GM19035 (cell line): ENCODE results near the gene ZNF407.
A peak's percentile ranks its signal among the peaks of the same experiment; 100 is the strongest.

Source experiments
- ATAC-seq: cut with Tn5 transposase; IDR thresholded peaks from one replicate; pipeline ENCODE4 v1.9.1; 2021; ENCODE audit not compliant: unreplicated experiment

Gene ZNF407

GRCh38 chr18:74778191-74778847, 180.6 kb downstream of the ZNF407 start:
- ATAC-seq: no peak

- ATAC-seq: no peak
Observed at GRCh38 chr18:74784752-74785151, 187.1 kb downstream of the ZNF407 start.

DNA sequence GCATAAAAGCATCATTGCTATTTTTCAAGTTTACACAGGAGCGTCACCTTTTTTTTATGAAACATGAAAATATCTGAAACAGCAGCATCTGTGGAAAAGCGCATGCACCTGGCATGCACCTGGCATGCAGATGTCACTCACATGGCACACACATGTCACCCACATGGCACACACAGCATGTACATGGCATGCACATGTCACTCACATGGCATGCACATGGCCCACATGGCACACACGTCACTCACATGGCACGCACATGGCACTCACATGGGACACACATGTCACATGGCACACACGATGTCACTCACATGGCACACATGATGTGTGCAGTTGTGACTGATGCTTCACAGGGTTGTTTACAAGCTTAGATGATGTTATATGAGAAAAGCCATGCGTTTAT, 188.0 kb downstream of the ZNF407 start:
- ATAC-seq: no peak

DNA sequence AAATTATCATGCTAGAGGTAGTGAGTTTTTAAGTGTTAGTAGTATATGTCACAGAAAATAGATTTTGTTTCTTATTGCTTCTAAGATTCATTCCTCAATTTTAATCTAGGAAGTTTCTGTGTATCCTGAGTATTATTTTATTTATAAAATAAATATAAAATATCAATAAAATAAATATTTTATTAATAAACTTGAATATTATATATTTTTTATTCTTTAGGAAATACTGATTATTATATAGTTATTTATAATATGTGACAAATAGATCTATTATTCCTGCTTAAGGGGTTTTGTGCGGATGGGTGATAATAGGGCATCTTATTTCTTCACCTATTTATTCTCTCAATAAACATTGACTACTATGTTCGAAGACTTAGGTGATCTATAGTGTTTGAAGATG, 191.0 kb downstream of the ZNF407 start:
- no peak for ATAC-seq

DNA sequence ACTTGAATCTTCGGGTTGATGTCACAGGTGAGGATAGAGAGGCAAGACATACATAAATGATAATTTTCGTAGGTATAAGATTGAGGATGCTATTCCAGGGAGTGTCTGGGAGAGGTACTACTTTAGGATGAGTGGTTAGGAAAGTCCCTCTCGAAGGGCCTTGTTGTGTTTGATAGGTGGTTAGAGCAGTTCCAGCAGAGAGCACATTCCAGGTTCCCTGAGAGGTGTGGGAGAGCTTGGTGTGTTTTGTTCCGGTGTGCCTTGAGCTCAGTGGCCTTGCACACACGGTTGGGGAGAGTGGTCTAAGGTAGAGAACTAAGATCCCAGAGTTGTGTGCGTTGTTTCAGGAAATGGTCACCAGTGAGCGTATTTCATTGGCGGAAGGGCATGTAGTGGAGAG, 191.4 kb downstream of the ZNF407 start:
- ATAC-seq: no peak

- no peak for ATAC-seq
Observed at GRCh38 chr18:74790451-74790850, 192.8 kb downstream of the ZNF407 start.

GRCh38 chr18:74791501-74792194, 194.0 kb downstream of the ZNF407 start:
- no peak for ATAC-seq

DNA sequence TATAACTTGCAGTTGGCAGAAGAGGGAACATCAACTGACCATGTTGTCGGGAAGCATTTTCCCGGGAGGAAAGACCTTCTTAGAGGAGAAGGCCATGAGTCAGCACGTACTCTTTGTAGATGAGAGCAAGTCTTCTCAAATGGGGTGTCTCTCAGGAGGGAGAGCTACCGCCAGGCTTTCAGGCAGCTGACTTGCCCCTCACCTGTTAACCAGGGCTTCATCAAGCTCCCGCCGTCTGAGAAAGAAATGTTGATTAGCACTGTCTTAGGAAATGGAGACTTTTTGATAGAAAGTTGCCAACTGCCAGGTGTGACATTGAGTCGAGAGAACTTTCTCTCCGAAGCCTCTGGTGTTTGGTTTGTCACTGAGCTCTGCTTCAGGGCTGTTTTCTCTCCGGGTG, 196.1 kb downstream of the ZNF407 start:
- ATAC-seq: no peak

GRCh38 chr18:74795751-74796150, 198.1 kb downstream of the ZNF407 start:
- no peak for ATAC-seq

GRCh38 chr18:74796211-74796610, 198.5 kb downstream of the ZNF407 start:
- ATAC-seq: no peak

DNA sequence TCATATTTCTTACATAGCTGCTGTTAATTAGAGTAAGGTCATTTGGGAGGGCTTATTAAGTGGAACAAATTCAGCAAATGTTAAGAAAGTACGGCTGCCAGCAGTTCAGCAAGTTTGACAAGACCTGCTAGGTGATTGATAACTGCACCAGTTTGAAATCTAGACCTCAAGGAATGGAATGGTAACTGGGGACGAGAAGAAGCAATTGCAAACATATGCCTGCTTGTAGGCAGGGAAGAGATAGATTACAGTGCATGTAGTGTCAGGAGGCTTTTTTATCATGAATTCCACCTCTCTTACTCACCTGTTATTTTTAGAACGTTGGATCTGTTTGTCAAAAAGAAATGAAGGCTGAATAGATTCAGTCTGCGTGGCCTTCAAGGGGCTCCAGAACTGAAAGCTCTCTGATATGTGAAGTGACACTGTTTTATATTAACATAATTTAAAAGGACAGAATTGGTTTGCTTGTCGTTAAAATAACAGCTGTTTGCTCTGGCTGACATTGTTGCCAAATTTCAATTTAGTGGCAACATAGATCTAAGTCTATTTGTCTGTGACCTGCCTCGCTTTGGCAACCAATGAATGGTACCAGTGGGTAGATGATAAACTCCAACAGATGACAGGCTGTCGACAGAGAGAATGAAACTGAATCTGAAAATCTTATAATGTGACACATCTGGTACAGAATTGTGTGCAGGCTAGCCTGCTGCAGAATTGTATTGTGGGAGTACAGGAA, 199.3 kb downstream of the ZNF407 start:
- peak; percentile 99 for ATAC-seq

- peak; percentile 33 for ATAC-seq
Observed at GRCh38 chr18:74797577-74798151, 200.0 kb downstream of the ZNF407 start.

DNA sequence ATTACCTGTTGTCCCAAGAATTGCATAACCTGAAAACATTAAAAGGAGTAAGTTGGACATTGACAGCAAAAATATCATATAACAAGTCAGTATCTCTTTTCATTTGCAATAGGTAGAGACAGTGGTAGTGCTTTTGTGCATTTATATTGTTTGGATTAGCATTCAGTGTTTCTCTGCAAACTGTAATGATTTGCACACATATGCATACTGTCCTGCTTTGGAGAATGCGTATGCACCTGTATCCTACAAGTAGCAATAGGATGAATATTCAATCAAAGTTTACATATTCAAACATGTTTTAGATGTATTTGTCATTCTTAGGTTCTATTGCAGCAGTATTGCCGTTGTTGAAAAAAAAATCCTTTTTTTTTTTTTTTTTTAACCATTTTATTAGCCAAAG, 201.9 kb downstream of the ZNF407 start:
- ATAC-seq: no peak

DNA sequence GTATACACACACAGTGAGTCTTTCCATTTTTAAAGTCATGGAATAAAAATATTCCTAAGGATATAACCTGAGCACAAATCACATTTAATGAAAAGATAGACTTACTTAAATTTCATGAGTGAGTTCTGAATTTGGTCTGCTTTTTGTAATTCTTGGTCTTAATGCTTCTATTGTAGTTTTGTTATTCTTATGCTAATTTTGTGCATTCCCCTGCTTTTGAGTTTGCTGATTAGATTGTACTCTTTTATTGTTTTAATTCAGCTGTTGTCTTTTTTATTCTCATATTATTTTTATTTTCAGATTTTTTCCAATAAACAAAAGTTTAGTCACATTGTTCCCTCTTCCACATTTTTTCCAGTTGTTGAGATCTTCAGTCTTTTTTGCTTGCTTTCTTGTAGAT, 202.4 kb downstream of the ZNF407 start:
- no peak for ATAC-seq

DNA sequence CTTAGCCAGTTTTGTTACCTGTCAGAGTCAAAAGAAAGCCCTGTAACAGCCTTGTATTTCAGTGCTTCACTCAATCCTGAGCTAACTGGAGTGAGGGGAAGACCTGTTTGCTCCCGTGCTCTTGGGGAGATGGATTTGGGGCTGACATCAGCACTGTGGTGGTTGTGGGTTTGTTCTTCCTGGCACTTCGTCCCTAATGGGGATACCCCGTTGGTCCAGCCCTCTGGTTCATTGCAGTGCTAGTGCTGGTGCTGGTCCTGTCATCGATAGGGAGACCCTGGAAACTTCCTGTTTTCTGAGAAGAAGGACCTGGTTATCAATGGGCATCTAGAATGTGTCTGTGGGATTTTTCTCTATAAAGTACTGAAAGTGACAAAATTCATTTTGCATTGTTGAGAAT, 205.4 kb downstream of the ZNF407 start:
- no peak for ATAC-seq

DNA sequence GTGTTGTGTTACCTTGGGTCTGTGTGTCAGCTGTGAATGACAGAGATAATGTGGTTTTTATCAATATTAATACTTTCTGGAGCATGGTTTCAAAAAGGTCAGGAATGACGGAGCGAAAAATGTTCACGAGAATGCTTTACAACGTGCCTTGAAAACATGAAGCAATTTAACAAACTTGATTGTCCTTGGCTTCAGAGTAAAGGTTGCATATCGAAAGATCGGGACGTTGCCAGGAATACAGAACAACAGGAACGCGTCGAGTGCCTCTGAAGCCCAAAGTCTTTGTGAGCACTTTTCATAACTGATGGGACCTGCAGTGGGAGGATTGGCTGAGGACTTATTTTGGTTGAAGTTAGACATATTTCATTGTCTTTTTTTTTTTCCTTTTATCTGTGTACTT, 206.1 kb downstream of the ZNF407 start:
- no peak for ATAC-seq

GRCh38 chr18:74804677-74805076, 207.0 kb downstream of the ZNF407 start:
- no peak for ATAC-seq

- no peak for ATAC-seq
Observed at GRCh38 chr18:74806073-74806472, 208.4 kb downstream of the ZNF407 start.

DNA sequence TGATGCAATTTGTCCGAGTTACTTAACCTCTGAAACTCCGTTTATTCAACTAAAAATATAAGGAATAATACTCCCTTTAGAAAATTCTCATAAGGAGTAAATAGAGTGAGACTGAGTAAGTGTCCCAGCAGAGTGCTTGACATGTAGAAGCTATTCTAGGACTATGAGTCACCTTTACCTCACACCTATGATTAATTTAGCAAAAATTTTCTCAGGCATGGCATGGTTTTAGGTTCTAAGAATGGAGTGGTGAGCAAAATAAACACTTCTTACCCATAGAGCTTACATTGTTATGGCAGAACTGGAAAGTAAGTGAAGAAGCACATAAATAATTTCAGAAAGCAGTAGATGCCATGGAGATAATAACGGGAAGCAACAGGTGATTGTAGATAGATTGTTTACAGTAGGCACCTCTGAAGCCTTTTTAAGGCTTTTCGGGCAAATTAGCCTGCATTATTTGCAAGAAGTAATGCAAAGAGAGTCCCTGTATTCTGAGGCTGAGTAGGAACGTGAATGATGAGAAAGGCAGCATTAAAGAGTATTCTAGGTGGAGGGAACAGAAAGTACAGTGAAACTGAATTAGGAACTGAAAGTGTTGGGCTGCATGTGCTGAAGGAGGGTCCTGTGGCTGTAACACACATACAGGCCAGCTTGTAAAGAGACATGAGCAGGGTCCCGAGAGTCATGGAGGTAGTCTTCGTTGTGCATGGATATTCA, 209.2 kb downstream of the ZNF407 start:
- peak; percentile 98 for ATAC-seq

DNA sequence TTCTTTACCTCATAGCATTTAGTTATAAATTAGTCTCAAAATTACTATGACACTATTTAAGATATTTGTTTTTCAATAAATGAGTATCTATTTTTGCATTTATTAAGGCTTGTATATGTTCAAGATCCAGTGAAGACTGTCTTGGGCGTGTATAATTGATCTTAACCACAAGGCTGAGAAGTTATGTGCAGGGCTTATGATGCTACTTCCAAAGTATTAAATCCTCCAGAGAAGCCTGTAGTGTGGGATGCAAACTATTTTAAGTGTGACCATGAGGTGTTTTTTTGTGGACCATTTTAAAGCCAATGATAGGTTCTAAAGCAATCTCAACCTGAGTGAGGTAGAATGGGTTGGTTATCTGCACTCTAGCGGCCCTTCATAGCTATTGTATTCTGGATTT, 219.9 kb downstream of the ZNF407 start:
- ATAC-seq: no peak

DNA sequence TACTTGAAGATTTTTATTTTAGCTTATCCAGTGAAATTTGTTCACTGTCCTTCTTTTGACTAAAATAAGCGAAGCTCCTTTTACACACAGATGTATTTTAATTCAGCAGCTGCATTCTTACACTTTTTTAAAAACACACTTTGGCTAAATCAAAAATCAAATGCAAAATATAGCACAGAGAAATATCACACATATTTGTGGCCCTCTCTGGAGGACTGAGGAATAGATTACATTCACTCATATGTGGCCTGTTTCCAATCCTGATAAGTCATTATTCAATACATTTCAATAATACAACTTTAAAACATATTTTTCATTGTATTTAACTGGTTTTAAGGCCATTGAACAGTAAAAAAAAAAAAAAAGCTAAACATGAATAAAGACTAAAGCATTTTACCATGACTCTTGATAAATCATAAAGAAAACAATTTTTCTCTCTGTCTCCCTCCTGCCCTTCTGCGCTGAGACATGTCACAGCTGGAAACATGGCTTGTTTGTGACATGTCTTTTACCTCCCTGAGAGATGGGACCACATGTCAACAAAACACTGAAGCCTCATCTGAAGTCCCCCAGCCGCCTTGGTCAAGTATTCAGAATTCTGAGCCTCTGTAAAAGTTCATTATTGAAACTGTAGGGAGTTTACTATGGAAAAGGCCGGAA, 221.0 kb downstream of the ZNF407 start:
- no peak for ATAC-seq
